Uterus (tissue), 4 donors: ENCODE data around the gene ZNF467. TPM values are rescaled to one million over a fixed set of nuclear protein-coding genes. Genes with fewer than 3 reads are reported as not detected.

Experiments
- DNase-seq, 2 donors: peaks; one replicate each; pipeline ENCODE4 v3.0.0-alpha.2; 2019 to 2020
- H3K27ac ChIP-seq, 2 donors: fragments of 200-600 bp; sonication (generic); 1 replicate in 1 of 2; 2 replicates in 1 of 2; pipeline ENCODE4 v1.5.1; 2016 to 2018
- H3K27me3 ChIP-seq, 2 donors: fragments of 200-600 bp; sonication (generic); one replicate each; pipeline ENCODE4 v1.5.1; 2018 to 2019; ENCODE audit warnings: control low read depth in 1 of 2
- H3K36me3 ChIP-seq, 2 donors: fragments of 200-600 bp; sonication (generic); one replicate each; pipeline ENCODE4 v1.5.1; 2019; ENCODE audit warnings: control low read depth in 1 of 2
- H3K4me1 ChIP-seq, 2 donors: fragments of 200-600 bp; sonication (generic); one replicate each; pipeline ENCODE4 v1.5.1; 2018 to 2019; ENCODE audit warnings: control low read depth in 1 of 2
- H3K4me3 ChIP-seq, 2 donors: fragments of 200-600 bp; sonication (generic); 1 replicate in 1 of 2; 2 replicates in 1 of 2; pipeline ENCODE4 v1.5.1; 2018 to 2019; ENCODE audit warnings: mild to moderate bottlenecking in 1 of 2
- H3K9me3 ChIP-seq, 2 donors: fragments of 200-600 bp; sonication (generic); one replicate each; pipeline ENCODE4 v1.5.1; 2019; ENCODE audit warnings: control low read depth in 1 of 2
- POLR2A ChIP-seq, 2 donors: fragments of 450-650 bp; IDR thresholded peaks; one replicate each; pipeline ENCODE4 v1.6.1; 2016; ENCODE audit warnings: antibody characterized with exemption in 2 of 2, mild to moderate bottlenecking in 1 of 2, moderate library complexity in 1 of 2
- intact Hi-C: fragments of 100-400 bp; cut with DNase I; formaldehyde crosslinking; loops from one replicate; pipeline ENCODE4 v1.15.1; 2023; ENCODE audit warnings: low total_unique reads
- total RNA-seq, 4 donors: library from RNA; depleted of rRNA in 3 of 4; stranded (reverse); fragments of >200 nt in 3 of 4; gene quantifications; one replicate each; pipeline versions ENCODE4 v1.1.0 to v1.2.4, GENCODE V29; 2014 to 2023
- TF ChIP-seq, protein P1 (sequence below), 4 experiments: fragments of 200-600 bp in 2 of 4; fragments of 450-650 bp in 2 of 4; sonication (generic) in 2 of 4; IDR thresholded peaks; one replicate each; pipeline ENCODE4 v1.5.1; 2016 to 2019; ENCODE audit warnings: antibody characterized with exemption in 4 of 4, mild to moderate bottlenecking in 2 of 4, moderate library complexity in 1 of 4
- donor health status: DM: yes; HTN: yes; CAD: no.

The ZNF467 gene
- total RNA-seq, 4 donors from 2014 or later, result 5.2 to 23.6 (median 14.3) TPM

DNA sequence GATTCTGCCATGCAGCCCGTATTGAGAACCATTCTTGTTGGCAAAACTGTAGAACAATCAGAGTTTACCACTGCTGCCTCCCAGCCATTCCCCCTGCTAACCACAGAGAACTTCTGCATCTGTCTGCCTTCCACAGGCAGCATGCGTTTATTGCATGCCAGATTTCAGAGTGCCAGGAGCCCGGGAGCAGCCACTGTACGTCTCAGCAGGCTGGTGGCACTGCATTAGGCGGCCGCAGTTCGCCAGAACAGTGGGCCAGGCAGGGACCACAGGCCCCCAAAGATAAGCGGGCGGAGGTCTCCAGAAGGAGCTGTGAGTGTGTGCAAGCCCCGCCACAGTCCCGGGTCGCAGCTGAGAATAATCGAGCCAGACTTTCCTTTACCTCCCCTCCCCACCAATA is 31.8 kb downstream of the ZNF467 start:
- Histone ChIP-seq H3K4me1 (no peaks in the 10 kb centered on the region), H3K27ac (no peak overlapping the region), H3K4me3 (no peak overlapping the region), H3K27me3 (no peaks in the 10 kb centered on the region), H3K36me3 (no peaks in the 10 kb centered on the region), H3K9me3 (no peaks in the 10 kb centered on the region)
- intact Hi-C loops, result no loop called here
- DNase-seq, result no peak
- TF ChIP-seq POLR2A (IDR thresholded peaks at IDR 0.05), result no peak
- TF ChIP-seq, protein P1, sequence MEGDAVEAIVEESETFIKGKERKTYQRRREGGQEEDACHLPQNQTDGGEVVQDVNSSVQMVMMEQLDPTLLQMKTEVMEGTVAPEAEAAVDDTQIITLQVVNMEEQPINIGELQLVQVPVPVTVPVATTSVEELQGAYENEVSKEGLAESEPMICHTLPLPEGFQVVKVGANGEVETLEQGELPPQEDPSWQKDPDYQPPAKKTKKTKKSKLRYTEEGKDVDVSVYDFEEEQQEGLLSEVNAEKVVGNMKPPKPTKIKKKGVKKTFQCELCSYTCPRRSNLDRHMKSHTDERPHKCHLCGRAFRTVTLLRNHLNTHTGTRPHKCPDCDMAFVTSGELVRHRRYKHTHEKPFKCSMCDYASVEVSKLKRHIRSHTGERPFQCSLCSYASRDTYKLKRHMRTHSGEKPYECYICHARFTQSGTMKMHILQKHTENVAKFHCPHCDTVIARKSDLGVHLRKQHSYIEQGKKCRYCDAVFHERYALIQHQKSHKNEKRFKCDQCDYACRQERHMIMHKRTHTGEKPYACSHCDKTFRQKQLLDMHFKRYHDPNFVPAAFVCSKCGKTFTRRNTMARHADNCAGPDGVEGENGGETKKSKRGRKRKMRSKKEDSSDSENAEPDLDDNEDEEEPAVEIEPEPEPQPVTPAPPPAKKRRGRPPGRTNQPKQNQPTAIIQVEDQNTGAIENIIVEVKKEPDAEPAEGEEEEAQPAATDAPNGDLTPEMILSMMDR (IDR thresholded peaks at IDR 0.05), result no peak

DNA sequence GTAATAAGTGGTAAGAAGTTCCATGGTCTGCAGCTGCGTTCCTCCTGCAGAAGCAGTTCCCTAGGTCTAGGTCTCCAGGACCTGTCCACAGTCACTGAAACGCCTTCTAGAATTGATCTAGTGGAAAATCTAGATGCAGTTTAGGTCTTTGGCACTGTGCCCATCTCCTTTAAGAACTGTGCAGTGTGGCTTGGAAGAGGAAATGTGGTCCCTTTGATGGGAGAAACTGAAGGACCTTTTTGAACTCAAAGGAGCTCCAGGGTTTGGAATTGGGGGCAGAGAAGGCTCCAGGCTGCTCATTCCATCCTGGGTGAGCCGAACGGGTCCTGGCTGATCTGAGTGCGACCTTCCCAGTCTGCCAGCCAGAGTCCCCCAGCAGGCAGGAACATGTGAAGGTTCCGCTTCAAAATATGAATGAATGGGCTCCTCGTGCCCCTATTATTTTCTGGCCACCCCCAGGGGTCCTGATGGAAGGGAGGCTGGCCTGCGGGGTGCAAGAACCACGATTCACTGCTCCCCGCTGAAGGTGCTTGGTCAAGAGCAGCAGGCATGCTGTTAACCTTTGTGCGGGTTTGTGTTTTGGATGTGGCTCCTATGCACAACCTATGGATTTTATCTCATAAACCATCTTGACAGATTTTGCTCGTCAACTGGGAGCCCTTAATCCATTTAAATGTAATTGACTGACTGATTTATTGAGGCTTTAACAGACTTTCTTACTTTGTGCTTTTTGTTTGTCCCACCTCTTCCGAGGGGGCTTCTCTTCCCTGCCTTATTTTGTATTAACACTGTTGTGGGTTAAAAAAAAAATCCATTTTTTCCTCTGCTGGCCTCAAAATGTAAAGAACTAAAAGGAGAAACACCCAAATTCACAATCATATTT is 36.7 kb downstream of the ZNF467 start:
- no peak overlapping the region for H3K27ac ChIP-seq
- H3K36me3 ChIP-seq, result no peaks in the 10 kb centered on the region
- H3K27me3 ChIP-seq, result no peaks in the 10 kb centered on the region
- TF ChIP-seq, protein P1 (IDR thresholded peaks at IDR 0.05), result no peak
- no peak for TF ChIP-seq POLR2A (IDR thresholded peaks at IDR 0.05)
- H3K9me3 ChIP-seq, result no peaks in the 10 kb centered on the region
- no peak for DNase-seq
- no peaks in the 10 kb centered on the region for H3K4me1 ChIP-seq
- H3K4me3 ChIP-seq, result no peak overlapping the region
- intact Hi-C loops, result no loop called here

DNA sequence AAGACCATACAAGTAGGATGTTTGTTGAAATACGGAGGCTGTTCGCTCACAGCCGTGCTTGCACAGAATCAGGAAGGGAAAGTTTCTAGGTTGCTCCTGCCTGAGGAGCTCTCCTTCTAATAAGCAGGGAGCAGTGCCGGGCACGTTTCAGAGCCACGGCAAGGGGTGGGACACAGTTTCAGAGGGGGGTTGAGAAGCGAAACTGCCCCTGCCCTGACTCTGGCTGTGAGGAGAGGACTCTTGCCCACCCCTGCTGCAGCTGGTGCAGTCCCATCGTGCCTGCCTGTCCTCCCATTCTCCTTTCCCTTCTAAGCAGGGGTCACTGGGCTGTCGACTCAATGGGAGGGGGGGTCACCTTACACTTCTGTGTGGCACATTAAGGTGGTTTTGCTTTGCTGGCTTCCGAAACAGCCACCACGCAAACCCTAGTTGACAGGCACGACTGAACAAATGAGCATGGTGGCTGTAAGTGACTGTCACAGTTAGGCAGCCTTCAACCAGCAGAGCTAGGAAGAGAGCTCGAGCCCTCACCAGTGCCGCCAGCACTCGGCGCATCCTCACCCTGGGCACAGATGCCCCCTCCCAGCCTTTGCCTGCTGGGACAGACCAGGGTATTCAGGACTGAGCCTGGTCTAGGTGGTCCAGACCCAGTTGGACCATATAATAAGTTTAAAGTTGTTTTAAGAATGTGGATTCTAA is 37.5 kb downstream of the ZNF467 start:
- H3K36me3 ChIP-seq, result no peaks in the 10 kb centered on the region
- no peak for TF ChIP-seq POLR2A (IDR thresholded peaks at IDR 0.05)
- TF ChIP-seq, protein P1 (IDR thresholded peaks at IDR 0.05), result no peak
- no peaks in the 10 kb centered on the region for H3K9me3 ChIP-seq
- no peaks in the 10 kb centered on the region for H3K4me1 ChIP-seq
- DNase-seq, result no peak
- H3K27ac ChIP-seq, result no peak overlapping the region
- H3K4me3 ChIP-seq, result no peak overlapping the region
- no peaks in the 10 kb centered on the region for H3K27me3 ChIP-seq
- intact Hi-C loops, result no loop called here

DNA sequence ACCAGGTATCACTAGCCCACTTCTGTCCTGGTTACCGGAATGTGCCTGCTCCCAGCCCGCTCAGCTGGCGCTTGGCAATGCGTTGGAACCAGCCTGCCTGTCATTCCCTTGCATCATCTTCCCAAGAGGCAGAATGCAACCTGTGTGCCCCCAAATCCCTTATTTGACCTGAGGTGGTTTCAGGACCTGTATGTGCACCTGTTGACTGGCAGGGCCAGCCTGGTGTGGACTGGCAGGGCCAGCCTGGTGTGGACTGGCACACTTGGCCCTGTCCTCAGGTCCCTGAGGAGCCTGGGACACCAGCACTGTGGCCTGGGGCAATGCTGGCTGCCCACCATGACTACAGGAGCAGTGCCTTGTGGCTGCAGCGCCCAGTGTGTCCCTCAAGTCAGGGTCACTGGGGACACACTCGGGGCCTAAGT is 38.2 kb downstream of the ZNF467 start:
- H3K27ac ChIP-seq, result no peak overlapping the region
- H3K27me3 ChIP-seq, result no peaks in the 10 kb centered on the region
- no peaks in the 10 kb centered on the region for H3K36me3 ChIP-seq
- no peak for TF ChIP-seq POLR2A (IDR thresholded peaks at IDR 0.05)
- TF ChIP-seq, protein P1 (IDR thresholded peaks at IDR 0.05), result no peak
- H3K9me3 ChIP-seq, result no peaks in the 10 kb centered on the region
- no peaks in the 10 kb centered on the region for H3K4me1 ChIP-seq
- intact Hi-C loops, result no loop called here
- H3K4me3 ChIP-seq, result no peak overlapping the region
- no peak for DNase-seq

DNA sequence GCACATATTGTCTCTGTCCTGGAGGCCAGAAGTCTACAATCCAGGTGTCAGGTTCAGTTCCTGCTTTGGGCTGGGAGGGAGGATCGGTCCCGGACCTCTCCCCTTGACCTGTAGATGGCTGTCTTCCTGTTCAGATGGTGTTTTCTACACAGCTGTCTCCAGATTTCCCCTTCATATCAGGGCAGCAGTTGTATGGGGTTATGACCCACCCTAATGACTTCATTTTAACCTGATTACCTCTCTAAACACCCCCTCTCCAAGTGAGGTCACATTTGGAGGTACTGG is 38.7 kb downstream of the ZNF467 start:
- Histone ChIP-seq H3K27ac (no peak overlapping the region), H3K4me1 (no peaks in the 10 kb centered on the region), H3K27me3 (no peaks in the 10 kb centered on the region), H3K36me3 (no peaks in the 10 kb centered on the region), H3K4me3 (no peak overlapping the region), H3K9me3 (no peaks in the 10 kb centered on the region)
- TF ChIP-seq, protein P1 (IDR thresholded peaks at IDR 0.05), result no peak
- no peak for TF ChIP-seq POLR2A (IDR thresholded peaks at IDR 0.05)
- intact Hi-C loops, result no loop called here
- no peak for DNase-seq
